GM18508 (cell line): Measurements from ENCODE around the gene RCN2.

Experiments
- ATAC-seq: cut with Tn5 transposase; IDR thresholded peaks from one replicate; pipeline ENCODE4 v1.9.1; 2021; ENCODE audit warnings: moderate number of reproducible peaks; ENCODE audit not compliant: insufficient read depth, unreplicated experiment

Gene RCN2

GRCh38 chr15:76972389-76973361 is 41.1 kb downstream of the RCN2 start:
- ATAC-seq, result no peak

- no peak for ATAC-seq
These were observed 41.8 kb downstream of the RCN2 start for GRCh38 chr15:76973362-76973743.

- ATAC-seq, result no peak
These were observed 42.4 kb downstream of the RCN2 start for GRCh38 chr15:76973906-76974305.

- ATAC-seq, result no peak
These were observed 43.0 kb downstream of the RCN2 start for GRCh38 chr15:76974456-76975036.

- ATAC-seq, result no peak
These were observed 44.6 kb downstream of the RCN2 start for GRCh38 chr15:76976141-76976540.

- ATAC-seq, result no peak
These were observed 45.2 kb downstream of the RCN2 start for GRCh38 chr15:76976572-76977270.

GRCh38 chr15:76978522-76979330 is 47.2 kb downstream of the RCN2 start:
- ATAC-seq, result no peak

GRCh38 chr15:76979331-76979925 is 47.9 kb downstream of the RCN2 start:
- no peak for ATAC-seq

GRCh38 chr15:76979996-76980520 is 48.5 kb downstream of the RCN2 start:
- ATAC-seq, result no peak

- no peak for ATAC-seq
These were observed 50.8 kb downstream of the RCN2 start for GRCh38 chr15:76982356-76982755.

GRCh38 chr15:76982756-76983155 is 51.2 kb downstream of the RCN2 start:
- ATAC-seq, result no peak

GRCh38 chr15:76983590-76984375 is 52.2 kb downstream of the RCN2 start:
- no peak for ATAC-seq

- ATAC-seq, result no peak
These were observed 55.2 kb downstream of the RCN2 start for GRCh38 chr15:76986743-76987142.

- ATAC-seq, result no peak
These were observed 55.7 kb downstream of the RCN2 start for GRCh38 chr15:76987276-76987675.

- ATAC-seq, result peak; percentile 70
These were observed 56.6 kb downstream of the RCN2 start for GRCh38 chr15:76987896-76988860.

GRCh38 chr15:76988867-76989780 is 57.6 kb downstream of the RCN2 start:
- no peak for ATAC-seq

- ATAC-seq, result no peak
These were observed 59.5 kb downstream of the RCN2 start for GRCh38 chr15:76991048-76991447.
